Glutamatergic neuron (in vitro differentiated cells): ENCODE results near the gene MMS19. TPM values are rescaled to one million over a fixed set of nuclear protein-coding genes. Genes with fewer than 3 reads are reported as not detected.
A peak's percentile ranks its signal among the peaks of the same experiment; 100 is the strongest.

Experiments used
- DNase-seq: peaks from one replicate; pipeline ENCODE4 v3.0.0; 2022
- H3K27ac Mint-ChIP-seq: one replicate; pipeline ENCODE4 v1.8.0; 2020; ENCODE audit warnings: mild to moderate bottlenecking, mixed read lengths, inconsistent platforms; ENCODE audit not compliant: unreplicated experiment
- H3K27me3 Mint-ChIP-seq: one replicate; pipeline ENCODE4 v1.8.0; 2020; ENCODE audit warnings: mild to moderate bottlenecking, moderate library complexity, mixed read lengths, inconsistent platforms; ENCODE audit not compliant: unreplicated experiment
- H3K36me3 Mint-ChIP-seq: one replicate; pipeline ENCODE4 v1.8.0; 2020; ENCODE audit warnings: mild to moderate bottlenecking, mixed read lengths, inconsistent platforms; ENCODE audit not compliant: unreplicated experiment
- H3K4me1 Mint-ChIP-seq: one replicate; pipeline ENCODE4 v1.8.0; 2020; ENCODE audit warnings: mild to moderate bottlenecking, low read depth, mixed read lengths, inconsistent platforms; ENCODE audit not compliant: unreplicated experiment
- H3K4me3 Mint-ChIP-seq: one replicate; pipeline ENCODE4 v1.8.0; 2020; ENCODE audit warnings: mild to moderate bottlenecking, mixed read lengths, inconsistent platforms; ENCODE audit not compliant: unreplicated experiment
- H3K9me3 Mint-ChIP-seq: one replicate; pipeline ENCODE4 v1.8.0; 2020; ENCODE audit warnings: mild to moderate bottlenecking, moderate library complexity, mixed read lengths, inconsistent platforms; ENCODE audit not compliant: unreplicated experiment
- CTCF ChIP-seq: fragments of 200-600 bp; sonication (generic); IDR thresholded peaks from one replicate; pipeline ENCODE4 v1.5.0; 2021; ENCODE audit not compliant: partially characterized antibody, unreplicated experiment
- total RNA-seq: library from RNA; stranded (reverse); fragmentation: NEBNext Ultra II Directional; extraction: Animal tissue kit (Norgen Biotek cat#: 25700); gene quantifications from one replicate; pipeline ENCODE4 v1.2.1, GENCODE V29; 2021; ENCODE audit not compliant: unreplicated experiment

MMS19 gene
- total RNA-seq, 1 donor from 2014 or later: 139 TPM

- peaks cover 9% of the 10 kb centered on the region for H3K4me1 Mint-ChIP-seq
- H3K9me3 Mint-ChIP-seq: peaks cover 6% of the 10 kb centered on the region
- H3K27ac Mint-ChIP-seq: no peak overlapping the region
- peaks cover 3% of the 10 kb centered on the region for H3K27me3 Mint-ChIP-seq
- no peak for TF ChIP-seq CTCF
- H3K4me3 Mint-ChIP-seq: no peak overlapping the region
- no peak for DNase-seq
- peaks cover 5% of the 10 kb centered on the region for H3K36me3 Mint-ChIP-seq
These were observed 26.9 kb upstream of the MMS19 start for GRCh38 chr10:97525086-97525485.

- H3K9me3 Mint-ChIP-seq: peaks cover 2% of the 10 kb centered on the region
- no peak for TF ChIP-seq CTCF
- no peak for DNase-seq
- peak overlapping the region; percentile 5 for H3K27ac Mint-ChIP-seq
- no peaks in the 10 kb centered on the region for H3K27me3 Mint-ChIP-seq
- no peak overlapping the region for H3K4me3 Mint-ChIP-seq
- peaks cover 24% of the 10 kb centered on the region for H3K4me1 Mint-ChIP-seq
- H3K36me3 Mint-ChIP-seq: no peaks in the 10 kb centered on the region
These were observed 24.7 kb upstream of the MMS19 start for GRCh38 chr10:97522937-97523336.

- peaks cover 26% of the 10 kb centered on the region for H3K4me1 Mint-ChIP-seq
- H3K36me3 Mint-ChIP-seq: no peaks in the 10 kb centered on the region
- DNase-seq: no peak
- no peak for TF ChIP-seq CTCF
- no peak overlapping the region for H3K4me3 Mint-ChIP-seq
- no peaks in the 10 kb centered on the region for H3K27me3 Mint-ChIP-seq
- no peak overlapping the region for H3K27ac Mint-ChIP-seq
- H3K9me3 Mint-ChIP-seq: peaks cover 2% of the 10 kb centered on the region
These were observed 23.8 kb upstream of the MMS19 start for GRCh38 chr10:97522071-97522470.

GRCh38 chr10:97520978-97521761, 22.9 kb upstream of the MMS19 start:
- H3K36me3 Mint-ChIP-seq: no peaks in the 10 kb centered on the region
- no peak for TF ChIP-seq CTCF
- H3K4me3 Mint-ChIP-seq: no peak overlapping the region
- no peaks in the 10 kb centered on the region for H3K27me3 Mint-ChIP-seq
- no peak overlapping the region for H3K27ac Mint-ChIP-seq
- DNase-seq: no peak
- peaks cover 5% of the 10 kb centered on the region for H3K9me3 Mint-ChIP-seq
- peaks cover 26% of the 10 kb centered on the region for H3K4me1 Mint-ChIP-seq

GRCh38 chr10:97520520-97520919, 22.3 kb upstream of the MMS19 start:
- peak overlapping the region; percentile 15 for H3K27ac Mint-ChIP-seq
- TF ChIP-seq CTCF: no peak
- H3K4me1 Mint-ChIP-seq: peaks cover 28% of the 10 kb centered on the region
- no peak for DNase-seq
- no peak overlapping the region for H3K4me3 Mint-ChIP-seq
- peaks cover 5% of the 10 kb centered on the region for H3K9me3 Mint-ChIP-seq
- no peaks in the 10 kb centered on the region for H3K36me3 Mint-ChIP-seq
- peaks cover 1% of the 10 kb centered on the region for H3K27me3 Mint-ChIP-seq
